ENCODE data around the gene BOLA2. TPM values are rescaled to one million over a fixed set of nuclear protein-coding genes. Genes with fewer than 3 reads are reported as not detected.
"Not testable (repeated sequence)": the region's sequence is repeated elsewhere in the genome, so short reads cannot be mapped to it uniquely, and the experiment has no call there.

BOLA2 gene
- 15.6 and 16.4 TPM in 2 replicates for total RNA-seq (2014; rRNA removed)
- 60.9 TPM for polyA plus RNA-seq (2012)

- DNase-seq (ENCODE audit: low read depth): not testable (repeated sequence)
These were observed at the start of gene BOLA2, which contains the start of gene SLX1B for GRCh38 chr16:29454269-29454668. TSS of gene BOLA2 (minus strand) at chr16:29454351. CDS start at chr16:29454253, 98 bp downstream. TSS of gene SLX1B (plus strand) at chr16:29454533.

GRCh38 chr16:29482276-29482675 is 28.1 kb upstream of the BOLA2 start:
- DNase-seq (ENCODE audit: low read depth): not testable (repeated sequence)

- not testable (repeated sequence) for DNase-seq (ENCODE audit: low read depth)
These were observed 17.9 kb upstream of the BOLA2 start for GRCh38 chr16:29472065-29472464.

GRCh38 chr16:29469660-29470059 is 15.5 kb upstream of the BOLA2 start:
- not testable (repeated sequence) for DNase-seq (ENCODE audit: low read depth)

GRCh38 chr16:29467654-29468366 is 13.7 kb upstream of the BOLA2 start:
- not testable (repeated sequence) for DNase-seq (ENCODE audit: low read depth)

GRCh38 chr16:29466904-29467303 is 12.8 kb upstream of the BOLA2 start:
- DNase-seq (ENCODE audit: low read depth): not testable (repeated sequence)

GRCh38 chr16:29465985-29466824 is 12.1 kb upstream of the BOLA2 start:
- DNase-seq (ENCODE audit: low read depth): not testable (repeated sequence)

- DNase-seq (ENCODE audit: low read depth): not testable (repeated sequence)
These were observed 6.5 kb upstream of the BOLA2 start for GRCh38 chr16:29460647-29461030.

GRCh38 chr16:29459706-29460646 is 5.8 kb upstream of the BOLA2 start, which contains the start of gene SULT1A4:
TSS of gene SULT1A4 (plus strand) at chr16:29459913. CDS start at chr16:29461386, 1,473 bp downstream.
- not testable (repeated sequence) for DNase-seq (ENCODE audit: low read depth)

- DNase-seq (ENCODE audit: low read depth): not testable (repeated sequence)
These were observed 3.5 kb upstream of the BOLA2 start for GRCh38 chr16:29457660-29458059.

GRCh38 chr16:29454828-29455227 is 677 bp upstream of the BOLA2 start:
- not testable (repeated sequence) for DNase-seq (ENCODE audit: low read depth)

GRCh38 chr16:29453754-29454153 is 397 bp downstream of the BOLA2 start:
- not testable (repeated sequence) for DNase-seq (ENCODE audit: low read depth)

- not testable (repeated sequence) for DNase-seq (ENCODE audit: low read depth)
These were observed 28.8 kb downstream of the BOLA2 start for GRCh38 chr16:29425390-29425789.

- not testable (repeated sequence) for DNase-seq (ENCODE audit: low read depth)
These were observed 30.6 kb downstream of the BOLA2 start for GRCh38 chr16:29423587-29423986.

GRCh38 chr16:29405249-29405648 is 48.9 kb downstream of the BOLA2 start:
- not testable (repeated sequence) for DNase-seq (ENCODE audit: low read depth)

Other genes starting within 250 kb of the BOLA2 start
- 0.29 and 0.32 TPM in 2 replicates for gene NPIPB11, start 47.6 kb downstream of the BOLA2 start, total RNA-seq (2014; rRNA removed)
- 35.2 and 49.4 TPM in 2 replicates for gene SLX1B, start 182 bp upstream of the BOLA2 start, total RNA-seq (2014; rRNA removed)
- gene SULT1A4, start 5.6 kb upstream of the BOLA2 start, total RNA-seq (2014; rRNA removed): 0.17 TPM in 1 of 2 replicates, not detected in the other
- gene NPIPB12, start 52.1 kb upstream of the BOLA2 start, total RNA-seq (2014; rRNA removed): 5.8 and 6.9 TPM in 2 replicates
- gene SPN, start 208.9 kb upstream of the BOLA2 start, total RNA-seq (2014; rRNA removed): not detected in 2 replicates
- gene QPRT, start 224.8 kb upstream of the BOLA2 start, total RNA-seq (2014; rRNA removed): 1.1 and 1.7 TPM in 2 replicates